Fibroblast of peridontal ligament (primary cell): ENCODE data around the gene DNMT1.
"Not testable (repeated sequence)": the region's sequence is repeated elsewhere in the genome, so short reads cannot be mapped to it uniquely, and the experiment has no call there.

ENCODE experiments used
- DNase-seq: peaks from one replicate; pipeline ENCODE4 v3.0.0-alpha.2; 2010; ENCODE audit errors: extremely low read depth

DNMT1 gene

DNA sequence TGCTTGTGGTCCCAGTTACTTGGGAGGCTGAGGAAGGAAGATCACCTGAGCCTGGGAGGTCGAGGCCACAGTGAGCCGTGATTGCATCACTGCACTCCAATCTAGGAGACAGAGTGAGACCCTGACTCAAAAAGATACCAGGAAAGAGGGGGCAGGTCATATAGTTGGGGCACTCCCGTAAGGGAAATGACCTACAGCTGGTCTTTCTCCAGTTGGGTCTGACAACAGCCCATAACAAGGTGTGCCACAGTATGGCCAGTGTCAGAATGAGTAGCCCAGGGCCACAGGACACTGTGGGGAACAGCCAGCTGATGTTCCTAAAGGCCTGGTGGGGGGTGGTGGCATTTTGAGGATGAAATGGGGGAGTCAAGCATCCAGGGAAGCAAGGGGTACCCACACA lies 10.8 kb downstream of the DNMT1 start:
- DNase-seq = no peak

DNA sequence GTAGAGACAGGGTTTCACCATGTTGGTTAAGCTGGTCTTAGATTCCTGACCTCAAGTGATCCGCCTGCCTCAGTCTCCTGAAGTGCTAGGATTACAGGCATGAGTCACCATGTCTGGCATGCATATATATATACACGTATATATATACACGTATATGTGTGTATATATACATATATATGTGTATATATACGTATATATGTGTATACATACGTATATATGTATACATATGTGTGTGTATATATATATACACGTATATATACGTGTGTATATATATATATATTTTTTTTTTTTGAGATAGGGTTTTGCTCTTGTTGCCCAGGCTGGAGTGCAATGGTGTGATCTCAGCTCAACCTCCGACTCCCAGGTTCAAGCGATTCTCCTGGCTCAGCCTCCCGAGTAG lies 11.9 kb downstream of the DNMT1 start:
- no peak for DNase-seq

DNA sequence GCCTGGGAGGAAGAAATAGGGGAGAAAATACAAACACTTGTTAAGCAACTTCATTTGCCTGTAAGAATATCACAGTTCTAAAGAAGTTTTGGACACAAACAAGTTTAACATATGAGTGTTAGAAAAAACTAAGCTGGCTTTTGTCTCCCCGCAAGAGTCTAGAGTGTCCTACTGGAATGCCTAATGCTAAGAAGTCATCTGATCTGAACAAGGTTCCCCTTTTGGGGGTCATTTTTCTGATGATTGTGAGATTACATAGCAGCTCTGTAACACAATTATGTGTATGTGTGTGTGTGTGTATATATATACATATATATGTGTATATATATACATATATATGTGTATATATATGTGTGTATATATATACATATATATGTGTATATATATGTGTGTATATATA lies 12.7 kb downstream of the DNMT1 start:
- no peak for DNase-seq

DNA sequence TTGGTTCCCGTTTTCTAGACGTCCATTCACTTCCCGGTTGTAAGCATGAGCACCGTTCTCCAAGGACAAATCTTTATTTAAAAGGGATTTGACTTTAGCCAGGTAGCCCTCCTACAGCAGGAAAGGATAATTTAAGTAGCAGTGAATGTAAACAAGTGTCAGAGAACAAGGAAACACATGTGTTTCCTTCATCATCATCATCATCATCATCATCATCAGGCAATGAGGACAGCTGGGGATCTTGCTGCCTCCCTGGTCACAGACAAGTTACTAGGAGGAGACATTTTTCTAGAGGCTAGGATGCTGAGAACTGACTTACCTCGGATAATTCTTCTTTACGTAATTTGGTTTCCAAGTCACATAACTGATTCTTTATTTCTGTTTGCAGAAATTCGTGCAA lies 14.3 kb downstream of the DNMT1 start:
- DNase-seq = no peak

DNA sequence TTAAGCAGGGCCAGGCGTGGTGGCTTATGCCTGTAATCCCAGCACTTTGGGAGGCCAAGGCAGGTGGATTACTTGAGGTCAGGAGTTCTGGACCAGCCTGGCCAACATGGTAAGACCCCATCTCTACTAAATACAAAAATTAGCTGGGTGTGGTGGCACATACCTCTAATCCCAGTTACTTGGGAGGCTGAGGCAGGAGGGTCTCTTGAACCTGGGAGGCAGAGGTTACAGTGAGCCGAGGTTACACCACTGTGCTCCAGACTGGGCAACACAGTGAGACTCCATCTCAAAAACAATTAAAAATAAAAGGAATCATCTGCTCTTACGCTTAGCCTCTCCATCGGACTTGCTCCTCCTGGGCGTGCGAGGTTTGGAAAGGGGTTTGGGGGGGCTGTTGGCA lies 14.7 kb downstream of the DNMT1 start:
- DNase-seq = not testable (repeated sequence)

DNA sequence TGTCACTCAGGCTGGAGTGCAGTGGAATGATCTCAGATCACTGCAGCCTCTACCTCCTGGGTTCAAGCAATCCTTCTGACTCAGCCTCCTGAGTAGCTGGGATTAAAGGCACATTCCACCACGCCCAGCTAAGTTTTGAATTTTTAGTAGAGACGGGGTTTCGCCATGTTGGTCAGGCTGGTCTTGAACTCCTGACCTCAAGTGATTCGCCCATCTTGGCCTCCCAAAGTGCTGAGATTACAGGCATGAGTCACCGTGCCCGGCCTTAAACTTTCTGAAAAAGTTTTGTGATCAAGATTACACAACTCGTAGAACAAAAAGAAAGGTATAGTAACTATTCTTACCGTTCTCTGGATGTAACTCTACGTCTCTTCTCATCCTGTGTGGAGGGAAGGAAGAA lies 21.2 kb downstream of the DNMT1 start:
- peak; percentile 45 for DNase-seq

DNA sequence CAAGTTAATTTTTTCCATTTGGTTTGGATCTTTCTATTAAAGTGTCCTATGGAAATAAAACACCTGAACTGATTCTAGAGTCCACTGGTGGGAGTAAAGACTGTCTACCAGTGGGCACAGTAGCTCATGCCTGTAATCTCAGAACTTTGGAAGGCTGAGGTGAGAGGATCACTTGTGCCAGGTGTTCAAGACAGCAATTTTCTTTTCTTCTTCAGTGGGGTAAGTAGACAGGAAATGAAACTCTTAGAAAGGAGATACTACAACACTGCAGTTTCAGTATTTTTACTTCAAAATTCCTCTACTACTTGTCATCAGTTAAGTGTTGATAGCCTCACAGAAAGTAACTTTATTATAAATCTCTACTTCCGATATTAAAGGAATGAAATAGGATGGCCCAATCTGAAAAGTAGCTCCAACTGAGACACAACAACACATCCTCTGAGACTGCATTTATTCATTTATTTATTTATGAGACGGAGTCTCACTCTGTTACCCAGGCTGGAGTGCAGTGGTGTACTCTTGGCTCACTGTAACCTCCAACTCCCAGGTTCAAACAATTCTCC lies 26.3 kb downstream of the DNMT1 start:
- no peak for DNase-seq

DNA sequence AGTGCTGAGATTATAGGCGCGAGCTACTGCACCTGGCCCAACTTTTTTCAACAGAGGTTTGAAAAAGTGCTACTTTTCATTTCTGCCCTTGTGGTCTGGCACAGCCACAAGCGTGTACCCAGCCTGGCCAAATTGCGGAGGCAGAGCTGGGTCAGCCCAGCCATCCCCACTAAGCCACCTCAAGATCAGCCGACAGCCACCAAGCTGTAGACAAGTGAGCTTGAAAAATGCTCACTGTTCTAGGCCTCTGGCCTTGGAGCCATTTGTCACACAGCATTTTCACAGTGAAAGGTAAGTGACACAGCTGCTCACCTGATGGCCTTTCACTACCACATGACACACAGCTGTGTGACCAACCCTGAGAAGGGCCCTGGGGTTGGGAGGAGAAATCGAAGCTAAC lies 27.3 kb downstream of the DNMT1 start:
- DNase-seq = no peak

DNA sequence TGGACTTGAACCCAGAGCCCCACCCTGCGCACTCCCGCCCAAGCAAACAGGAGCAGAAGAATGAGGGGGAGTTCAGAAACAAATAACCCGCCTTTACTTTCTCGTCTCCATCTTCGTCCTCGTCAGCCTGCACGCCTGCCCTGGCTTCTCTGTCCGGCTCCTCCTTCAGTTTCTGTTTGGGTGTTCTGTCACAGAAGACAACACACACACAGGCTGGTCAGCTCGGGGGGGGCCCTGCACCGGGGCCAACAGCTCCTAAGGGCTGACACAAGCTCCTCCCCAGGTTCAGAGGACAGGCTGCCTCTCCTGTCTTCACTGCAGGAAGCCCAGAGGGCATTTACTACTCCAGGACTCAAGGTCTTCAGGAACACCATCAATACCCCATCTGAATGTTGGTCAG lies 28.3 kb downstream of the DNMT1 start:
- not testable (repeated sequence) for DNase-seq

DNA sequence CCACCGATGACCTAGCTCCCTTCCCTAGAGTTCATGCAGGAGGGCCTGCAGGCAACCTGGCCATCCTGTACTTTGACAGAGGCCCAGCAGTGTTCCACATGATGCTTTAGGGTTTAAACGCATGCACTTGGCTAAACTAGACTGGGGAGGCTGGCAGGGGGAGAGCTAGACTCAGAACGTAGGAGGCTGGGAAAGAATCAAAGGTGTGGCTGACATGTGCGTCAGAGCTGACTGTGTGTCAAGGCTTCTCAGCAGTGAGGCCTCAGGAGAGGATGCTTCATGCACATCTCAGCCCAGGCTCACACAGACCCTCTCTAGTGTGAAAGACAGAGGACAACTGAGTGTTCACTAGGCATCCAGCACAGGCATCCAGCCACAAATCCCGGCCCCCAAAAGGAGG lies 28.7 kb downstream of the DNMT1 start:
- no peak for DNase-seq

DNA sequence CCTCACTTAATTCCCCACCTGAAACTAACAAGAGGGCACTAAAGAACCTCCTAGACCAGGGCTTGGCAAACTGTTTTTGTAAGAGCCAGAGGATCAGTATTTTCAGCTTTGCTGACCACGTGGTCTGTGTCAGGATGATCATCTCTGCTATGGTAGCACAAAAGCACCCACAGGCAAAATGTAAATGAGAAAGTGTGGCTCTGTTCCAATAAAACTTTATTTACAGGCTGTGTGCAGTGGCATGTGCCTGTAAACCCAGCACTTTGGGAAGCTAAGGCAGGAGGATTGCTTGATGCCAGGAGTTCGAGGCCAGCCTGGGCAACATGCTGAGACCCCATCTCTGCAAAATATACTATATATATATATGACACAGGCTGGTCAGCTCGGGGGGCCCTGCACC lies 31.2 kb downstream of the DNMT1 start:
- DNase-seq = no peak

DNA sequence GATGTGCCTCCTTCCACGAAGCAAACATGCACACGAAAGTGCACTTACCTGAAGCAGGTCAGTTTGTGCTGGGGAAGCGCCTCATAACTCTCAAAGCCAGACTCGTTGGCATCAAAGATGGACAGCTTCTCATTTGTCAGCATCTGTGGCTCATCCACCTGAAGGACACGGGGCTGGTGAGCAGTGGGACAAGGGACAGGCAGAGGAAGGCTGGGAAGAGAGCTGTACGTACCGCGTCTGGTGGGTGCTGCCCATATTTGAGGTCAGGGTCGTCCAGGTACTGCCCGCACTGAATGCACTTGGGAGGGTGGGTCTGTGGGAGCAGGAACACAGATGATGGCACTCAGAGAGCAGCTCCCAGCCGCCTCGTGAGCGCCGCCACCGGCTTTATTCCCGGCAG lies 35.1 kb downstream of the DNMT1 start:
- DNase-seq = no peak

DNA sequence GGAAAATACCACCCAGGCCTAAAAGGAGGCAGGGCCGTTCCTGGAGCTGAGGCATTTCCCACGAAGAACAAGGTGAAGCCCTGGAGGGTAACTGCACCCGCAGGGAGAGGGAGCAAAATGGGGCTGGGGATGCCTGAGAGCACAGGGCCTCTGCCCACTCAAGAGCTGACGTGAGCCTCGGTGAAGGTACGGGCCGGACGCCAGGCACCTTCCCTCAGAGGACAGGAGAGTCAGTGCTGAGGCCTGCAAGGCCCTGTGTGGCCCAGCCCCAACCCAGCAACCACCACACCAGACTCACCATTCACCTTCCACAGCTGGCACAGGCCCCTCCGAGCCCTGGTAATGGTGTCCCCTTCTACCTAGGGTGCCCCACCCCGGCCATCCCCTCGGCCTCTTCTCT lies 36.3 kb downstream of the DNMT1 start:
- DNase-seq = no peak

DNA sequence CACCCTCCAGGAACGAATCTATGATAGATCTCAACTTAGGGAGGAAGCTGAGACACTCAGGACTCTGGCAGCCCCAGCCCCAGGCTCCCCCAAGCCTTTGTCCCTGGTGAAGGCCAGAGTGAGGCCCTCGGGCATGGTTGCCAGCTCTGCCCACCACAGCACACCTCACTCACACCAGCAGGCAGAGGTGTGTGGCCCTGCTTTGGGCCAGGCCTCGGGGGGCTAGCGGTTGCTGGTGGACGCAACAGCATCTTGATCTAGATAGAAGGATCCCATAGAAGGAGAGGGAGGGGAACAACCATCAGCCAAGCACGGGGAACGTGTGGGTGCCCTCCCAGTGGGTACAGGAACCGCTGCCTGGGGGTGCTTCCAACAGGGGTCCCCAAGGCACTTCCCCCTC lies 36.7 kb downstream of the DNMT1 start:
- no peak for DNase-seq

DNA sequence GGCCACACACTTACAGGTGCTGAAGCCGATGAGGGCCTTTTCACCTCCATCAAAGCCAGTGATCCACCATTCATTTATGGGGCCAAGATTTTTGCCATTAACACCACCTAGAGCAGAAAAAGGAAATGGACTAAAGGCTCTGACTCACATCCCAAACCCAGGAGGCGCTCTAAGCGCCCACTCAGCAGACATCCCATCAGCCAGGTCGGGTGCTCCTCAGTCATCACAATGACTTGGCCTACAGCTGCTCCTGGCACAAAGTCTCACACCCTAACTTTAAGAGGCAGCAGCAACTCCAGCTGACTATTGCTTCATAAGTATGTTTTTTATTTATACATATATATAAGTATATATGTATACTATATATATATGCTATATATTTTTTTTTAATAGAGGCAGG lies 38.9 kb downstream of the DNMT1 start:
- DNase-seq = no peak

DNA sequence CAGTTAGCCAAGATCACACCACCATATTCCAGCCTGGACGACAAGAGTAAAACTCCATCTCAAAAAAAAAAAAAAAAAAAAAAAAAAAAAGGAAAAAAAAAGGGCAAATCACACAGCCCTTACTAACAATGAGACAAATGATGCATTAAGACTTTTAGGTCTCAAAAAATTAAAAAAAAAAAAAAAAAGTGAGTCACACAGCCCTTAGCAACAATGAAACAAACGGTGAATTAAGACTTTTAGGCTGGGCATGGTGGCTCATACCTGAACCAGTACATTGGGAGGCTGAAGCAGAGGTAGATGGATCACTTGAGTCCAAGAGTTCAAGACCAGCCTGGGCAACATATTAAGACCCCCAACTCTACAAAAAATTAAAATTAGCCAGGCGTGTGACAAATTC lies 42.7 kb downstream of the DNMT1 start:
- DNase-seq = no peak

DNA sequence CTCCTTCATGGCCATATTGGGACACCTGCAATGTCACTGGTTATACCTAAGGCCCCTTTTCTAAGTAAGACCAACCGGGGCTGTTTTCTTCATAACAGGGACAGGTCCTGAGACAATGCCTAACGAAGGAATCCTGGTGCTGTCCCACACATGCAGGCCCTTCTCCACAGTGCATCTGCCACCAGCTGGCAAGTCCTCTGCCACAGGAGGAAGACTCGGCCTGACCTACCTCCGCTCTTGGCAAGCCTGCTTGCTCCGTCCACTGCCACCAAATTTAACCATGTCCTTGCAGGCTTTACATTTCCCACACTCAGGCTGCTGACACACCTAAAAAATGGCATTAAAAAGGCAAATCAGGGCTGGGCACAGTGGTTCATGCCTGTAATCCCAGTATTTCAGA lies 43.2 kb downstream of the DNMT1 start:
- no peak for DNase-seq

DNA sequence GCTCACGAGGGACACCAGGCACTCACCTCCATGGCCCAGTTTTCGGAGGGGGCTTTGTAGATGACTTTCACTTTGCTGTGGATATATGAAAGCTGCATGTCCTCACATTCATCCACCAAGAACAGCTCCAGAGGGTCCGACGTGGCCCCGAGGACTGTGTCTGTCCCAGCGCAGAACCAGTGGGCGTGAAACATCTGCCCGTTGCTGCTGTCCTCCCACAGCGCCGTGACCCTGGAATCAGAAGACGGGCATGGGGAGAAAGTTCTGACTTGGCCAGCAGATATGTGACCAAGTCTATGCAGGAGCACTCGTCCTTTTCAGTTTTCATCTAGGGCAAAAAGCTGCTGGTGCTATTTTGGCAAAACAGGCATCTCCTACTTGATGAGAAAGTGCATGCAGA lies 45.3 kb downstream of the DNMT1 start:
- no peak for DNase-seq

DNA sequence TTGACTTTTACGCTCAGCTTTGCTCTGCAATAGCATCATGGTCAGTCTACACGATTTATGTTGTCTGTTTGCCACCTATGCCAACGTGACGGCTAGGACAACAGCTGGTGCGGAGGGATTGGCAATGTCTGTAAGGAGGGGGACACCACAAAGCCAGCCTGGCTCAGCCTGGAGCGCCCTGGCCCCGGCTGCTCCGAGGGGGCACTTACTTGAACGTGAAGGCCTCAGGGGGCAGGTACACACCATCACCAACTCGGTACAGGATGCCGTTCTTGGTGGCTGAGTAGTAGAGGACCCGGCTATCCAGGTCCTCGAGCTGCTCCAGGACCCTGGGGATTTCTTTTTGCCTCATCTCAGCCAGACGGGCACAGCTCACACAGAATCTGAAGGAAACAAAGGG lies 48.6 kb downstream of the DNMT1 start:
- DNase-seq = no peak

DNA sequence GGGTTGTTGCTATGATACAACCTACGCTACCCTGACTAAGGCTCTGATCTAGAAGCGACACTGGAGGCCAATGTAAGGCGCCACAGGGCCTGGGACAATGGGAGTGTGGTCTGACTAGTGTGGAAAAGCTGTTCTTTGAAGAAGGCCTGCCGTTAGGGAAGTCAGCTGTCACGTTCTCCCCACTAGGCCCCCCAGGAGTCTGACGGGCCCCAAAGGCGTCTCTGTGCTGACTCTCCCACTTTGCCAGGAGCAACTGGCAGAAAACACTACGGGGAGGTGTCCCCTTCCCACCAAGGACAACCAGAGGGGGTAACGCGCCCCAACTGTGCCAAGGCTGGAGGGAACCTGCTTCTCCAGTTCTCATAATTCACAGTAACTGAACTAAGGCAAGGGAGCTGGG lies 49.7 kb downstream of the DNMT1 start:
- DNase-seq = no peak

DNA sequence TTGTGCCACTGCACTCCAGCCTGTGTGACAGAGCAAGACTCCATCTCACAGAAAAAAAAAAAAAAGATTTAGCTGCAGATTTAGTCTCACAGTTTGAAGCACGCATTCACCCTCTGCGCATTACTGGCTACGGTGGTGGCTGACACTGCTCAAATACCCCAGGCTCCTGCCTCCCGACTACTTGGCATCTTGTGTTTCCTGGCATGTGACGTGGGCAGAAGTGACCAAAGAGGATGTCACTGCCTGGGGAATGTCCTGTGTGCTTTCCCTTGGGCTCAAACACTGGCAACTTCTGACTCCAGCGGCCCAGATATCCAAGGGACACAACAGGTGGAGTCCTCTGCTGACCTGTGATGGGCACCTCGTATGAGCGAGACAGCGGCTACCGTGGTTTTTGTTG lies 50.4 kb downstream of the DNMT1 start:
- no peak for DNase-seq

DNA sequence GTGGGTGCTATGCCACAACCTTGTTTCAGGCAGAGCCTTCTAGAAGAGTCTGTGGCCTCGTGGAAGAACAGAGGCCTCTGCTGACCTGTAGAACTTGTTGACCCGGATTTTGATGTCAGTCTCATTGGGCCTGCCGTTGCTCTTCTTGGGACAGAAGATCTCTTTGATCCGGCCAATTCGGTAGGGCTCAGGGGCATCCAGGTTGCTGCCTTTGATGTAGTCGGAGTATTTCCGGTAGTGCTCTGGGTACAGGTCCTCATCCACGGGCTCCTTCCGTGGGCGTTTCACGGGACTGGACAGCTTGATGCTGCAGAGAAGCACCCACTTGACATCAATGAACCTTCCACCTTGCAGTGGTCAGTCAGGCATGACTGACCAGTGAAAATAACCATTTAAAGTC lies 51.1 kb downstream of the DNMT1 start:
- no peak for DNase-seq

DNA sequence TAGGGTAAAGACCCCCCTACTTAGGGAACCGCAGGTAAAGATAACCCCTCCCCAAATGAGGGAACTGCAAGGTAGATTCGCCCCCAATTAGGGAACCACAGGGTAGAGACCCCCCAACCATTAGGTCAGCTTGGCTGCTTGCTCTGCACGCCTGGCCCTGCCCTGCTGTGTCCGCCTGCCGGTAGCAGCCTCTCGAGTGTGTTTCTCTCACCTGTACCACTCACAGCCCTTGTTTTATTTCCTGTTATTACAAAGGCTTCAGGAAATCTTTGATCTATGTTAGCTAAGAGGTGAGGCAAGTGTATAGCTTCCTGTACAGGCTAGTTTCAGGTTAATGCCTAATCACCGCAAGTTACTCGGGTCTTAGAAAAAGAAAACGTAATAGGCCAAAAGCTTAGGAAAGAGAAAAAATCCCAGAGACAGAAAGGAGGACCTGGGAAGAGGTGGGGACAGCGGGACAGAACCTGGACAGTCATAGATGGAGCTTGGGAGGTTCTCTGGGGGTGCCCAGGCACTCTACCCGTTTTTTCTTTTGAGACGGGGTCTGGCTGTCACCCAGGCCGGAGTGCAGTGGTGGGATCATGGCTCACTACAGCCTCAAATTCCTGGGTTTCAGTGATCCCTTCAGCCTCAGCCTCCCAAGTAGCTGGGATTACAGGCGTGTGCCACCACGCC lies 51.9 kb downstream of the DNMT1 start:
- DNase-seq = no peak

DNA sequence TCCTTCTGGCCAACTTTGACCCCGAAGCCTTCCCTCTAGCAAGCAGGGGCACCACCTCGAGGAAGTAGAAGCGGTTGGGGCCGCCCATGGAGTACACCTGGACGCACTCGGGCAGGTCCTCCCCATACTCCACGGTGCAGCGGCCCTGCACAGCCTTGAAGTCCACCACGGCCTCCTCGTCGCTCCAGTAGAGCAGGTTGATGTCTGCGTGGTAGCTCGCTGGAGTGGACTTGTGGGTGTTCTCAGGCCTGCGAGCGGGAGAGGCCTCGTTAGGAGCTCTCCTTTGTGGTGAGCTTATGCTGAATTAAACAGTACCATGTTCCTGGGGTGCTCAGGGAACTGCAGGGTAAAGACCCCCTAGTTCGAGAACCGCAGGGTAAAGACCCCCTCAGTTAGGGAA lies 52.8 kb downstream of the DNMT1 start:
- no peak for DNase-seq
